GM13977 (cell line): ENCODE results near the gene IGSF21.

Experiments used
- DNase-seq: peaks from one replicate; pipeline ENCODE4 v3.0.0; 2012; ENCODE audit warnings: low spot score
- in situ Hi-C: fragments of 300-500 bp; cut with MboI; formaldehyde crosslinking; loops from one replicate; pipeline ENCODE4 v1.12.0; 2022; ENCODE audit warnings: low sequenced_read_pairs, low pct_unique_long_range_greater_than_20kb, mixed read lengths, inconsistent platforms; ENCODE audit not compliant: unreplicated experiment
- TF ChIP-seq, protein P1 (sequence below): IDR thresholded peaks from 2 replicates; pipeline ENCODE4 v1.5.1; 2012; ENCODE audit warnings: mild to moderate bottlenecking, control low read depth; ENCODE audit not compliant: insufficient read depth; ENCODE audit errors: extremely low read depth, missing control alignments

The IGSF21 gene

DNA sequence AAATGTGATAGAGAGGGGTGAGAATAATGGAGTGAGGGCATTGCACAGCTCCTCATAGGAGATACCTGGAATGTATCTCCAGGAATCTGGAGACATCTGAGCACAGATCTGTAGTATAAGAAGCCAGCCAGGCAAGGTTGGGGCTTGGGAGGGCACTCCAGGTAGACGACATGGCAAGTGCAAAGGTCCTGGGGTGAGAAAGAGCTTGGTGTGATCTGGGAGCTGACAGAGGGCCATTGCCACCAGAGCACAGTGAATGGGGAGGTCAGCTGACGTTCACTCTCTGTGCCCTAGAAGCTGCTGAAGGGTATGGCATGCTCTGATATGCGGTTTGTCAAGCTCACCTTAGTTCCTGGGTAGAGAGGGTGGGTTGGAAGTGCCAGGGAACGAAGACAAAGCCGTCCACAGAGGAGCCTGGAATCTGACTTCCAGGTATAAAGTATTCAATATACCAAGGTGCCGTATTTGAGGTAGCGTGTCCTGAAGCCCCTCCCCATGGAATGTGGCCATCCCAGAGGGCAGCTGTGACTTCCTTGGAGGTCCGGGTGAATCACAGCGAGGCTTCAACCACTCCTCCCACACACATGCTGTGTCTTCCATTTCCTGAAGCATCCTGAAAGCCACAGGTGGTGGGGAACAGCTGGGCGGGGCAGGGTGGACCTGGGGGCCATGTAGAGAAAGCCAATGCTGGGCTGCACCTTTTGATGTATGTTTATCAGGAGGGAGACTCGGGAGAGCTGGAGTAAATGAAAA, 190.5 kb downstream of the IGSF21 start:
- TF ChIP-seq, protein P1, sequence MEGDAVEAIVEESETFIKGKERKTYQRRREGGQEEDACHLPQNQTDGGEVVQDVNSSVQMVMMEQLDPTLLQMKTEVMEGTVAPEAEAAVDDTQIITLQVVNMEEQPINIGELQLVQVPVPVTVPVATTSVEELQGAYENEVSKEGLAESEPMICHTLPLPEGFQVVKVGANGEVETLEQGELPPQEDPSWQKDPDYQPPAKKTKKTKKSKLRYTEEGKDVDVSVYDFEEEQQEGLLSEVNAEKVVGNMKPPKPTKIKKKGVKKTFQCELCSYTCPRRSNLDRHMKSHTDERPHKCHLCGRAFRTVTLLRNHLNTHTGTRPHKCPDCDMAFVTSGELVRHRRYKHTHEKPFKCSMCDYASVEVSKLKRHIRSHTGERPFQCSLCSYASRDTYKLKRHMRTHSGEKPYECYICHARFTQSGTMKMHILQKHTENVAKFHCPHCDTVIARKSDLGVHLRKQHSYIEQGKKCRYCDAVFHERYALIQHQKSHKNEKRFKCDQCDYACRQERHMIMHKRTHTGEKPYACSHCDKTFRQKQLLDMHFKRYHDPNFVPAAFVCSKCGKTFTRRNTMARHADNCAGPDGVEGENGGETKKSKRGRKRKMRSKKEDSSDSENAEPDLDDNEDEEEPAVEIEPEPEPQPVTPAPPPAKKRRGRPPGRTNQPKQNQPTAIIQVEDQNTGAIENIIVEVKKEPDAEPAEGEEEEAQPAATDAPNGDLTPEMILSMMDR = no peak
- DNase-seq = no peak
- in situ Hi-C loops = no loop called here

GRCh38 chr1:18299441-18300338, 192.1 kb downstream of the IGSF21 start:
- in situ Hi-C loops = no loop called here
- DNase-seq = peak; percentile 73
- TF ChIP-seq, protein P1 = peak; percentile 78

DNA sequence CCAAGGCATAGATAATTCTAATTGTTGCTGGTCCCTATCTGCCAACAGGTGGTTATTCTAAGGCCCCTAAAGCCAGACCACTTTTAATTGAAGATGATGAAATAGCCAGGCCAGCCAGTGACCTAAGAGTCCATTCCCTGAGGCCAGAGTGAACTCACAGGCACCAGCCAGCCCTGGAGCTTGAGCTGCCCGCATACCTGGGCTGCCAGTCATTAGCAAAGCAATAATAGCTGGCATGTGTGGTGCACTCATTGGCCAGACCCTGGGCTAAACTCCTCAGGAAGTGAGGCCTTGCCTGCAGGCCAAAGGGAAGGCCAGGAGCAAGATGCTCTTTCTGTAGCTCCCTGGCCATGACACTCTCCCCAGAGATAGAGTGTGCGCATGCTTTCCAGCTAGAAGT, 192.8 kb downstream of the IGSF21 start:
- TF ChIP-seq, protein P1 = no peak
- in situ Hi-C loops = no loop called here

GRCh38 chr1:18302788-18303413, 195.3 kb downstream of the IGSF21 start:
- TF ChIP-seq, protein P1 = peak; percentile 66
- peak; percentile 45 for DNase-seq
- in situ Hi-C loops = no loop called here

More for the DNA sequence above, 192.8 kb downstream of the IGSF21 start:
- no peak for DNase-seq

- DNase-seq = no peak
- in situ Hi-C loops = no loop called here
- TF ChIP-seq, protein P1 = no peak
These were observed 196.7 kb downstream of the IGSF21 start for GRCh38 chr1:18304151-18304869.
